Lower leg skin (tissue), 4 donors: ENCODE results near the gene ZDHHC22. TPM values are rescaled to one million over a fixed set of nuclear protein-coding genes. Genes with fewer than 3 reads are reported as not detected.
A peak's percentile ranks its signal among the peaks of the same experiment; 100 is the strongest.

Experiments
- DNase-seq, 2 donors: peaks; one replicate each; pipeline ENCODE4 v3.0.0-alpha.2; 2019; ENCODE audit warnings: low spot score in 2 of 2
- H3K4me3 ChIP-seq: fragments of 200-600 bp; sonication (generic); 2 replicates; pipeline ENCODE4 v1.5.1; 2017; ENCODE audit warnings: mild to moderate bottlenecking, low read depth; ENCODE audit not compliant: poor library complexity, severe bottlenecking
- CTCF ChIP-seq, 3 donors: fragments of 450-650 bp; IDR thresholded peaks; one replicate each; pipeline ENCODE4 v1.5.1; 2016; ENCODE audit warnings: antibody characterized with exemption in 3 of 3, mild to moderate bottlenecking in 3 of 3, moderate library complexity in 2 of 3
- POLR2A ChIP-seq, 2 donors: fragments of 450-650 bp; IDR thresholded peaks; one replicate each; pipeline ENCODE4 v1.6.1; 2016 to 2017; ENCODE audit warnings: antibody characterized with exemption in 2 of 2, mild to moderate bottlenecking in 1 of 2, moderate library complexity in 1 of 2
- WGBS, 2 donors: methylation state at CpG; one replicate each; pipeline ENCODE4 v1.1.5; 2018; 5-methylcytosine and 5-hydroxymethylcytosine counted together
- intact Hi-C: fragments of 100-400 bp; cut with DNase I; formaldehyde crosslinking; loops from one replicate; pipeline ENCODE4 v1.15.0; 2023; ENCODE audit warnings: low total_unique reads
- total RNA-seq, 4 donors: library from RNA; depleted of rRNA; stranded (reverse); fragments of >200 nt; gene quantifications; one replicate each; pipeline ENCODE4 v1.1.0, GENCODE V29; 2016

The ZDHHC22 gene
- total RNA-seq, 4 donors from 2014 or later: not detected

DNA sequence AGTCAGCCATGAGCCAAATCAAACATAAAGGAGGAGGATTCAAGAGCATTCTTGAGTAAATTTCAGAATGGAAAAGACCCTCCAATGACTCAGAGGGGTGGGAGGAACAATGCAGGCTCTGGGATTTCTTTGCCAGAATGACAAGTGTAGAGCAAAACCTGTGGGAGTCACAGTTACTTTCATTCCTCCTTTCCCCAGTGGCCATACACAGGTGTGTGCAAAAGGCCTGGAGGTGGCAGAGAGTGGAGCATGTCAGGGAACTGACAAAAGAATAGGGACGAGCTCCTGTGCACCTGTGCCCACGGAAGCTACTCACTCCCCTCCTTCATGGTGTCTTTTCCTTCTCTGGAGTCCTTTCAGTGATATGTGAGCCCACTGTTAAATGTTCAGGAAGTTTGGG, 52.9 kb downstream of the ZDHHC22 start:
- no peak overlapping the region for H3K4me3 ChIP-seq
- TF ChIP-seq POLR2A (IDR thresholded peaks at IDR 0.05) (no peak), CTCF (IDR thresholded peaks at IDR 0.05) (no peak)
- 54 to 75% methylated on average over 2 of the region's 2 CpGs for WGBS, 2 donors
- no peak for DNase-seq
- intact Hi-C loops: no loop called here

GRCh38 chr14:77088219-77088618, 53.4 kb downstream of the ZDHHC22 start:
- intact Hi-C loops: no loop called here
- WGBS, 2 donors: 34 to 38% methylated on average over 5 of the region's 5 CpGs

DNA sequence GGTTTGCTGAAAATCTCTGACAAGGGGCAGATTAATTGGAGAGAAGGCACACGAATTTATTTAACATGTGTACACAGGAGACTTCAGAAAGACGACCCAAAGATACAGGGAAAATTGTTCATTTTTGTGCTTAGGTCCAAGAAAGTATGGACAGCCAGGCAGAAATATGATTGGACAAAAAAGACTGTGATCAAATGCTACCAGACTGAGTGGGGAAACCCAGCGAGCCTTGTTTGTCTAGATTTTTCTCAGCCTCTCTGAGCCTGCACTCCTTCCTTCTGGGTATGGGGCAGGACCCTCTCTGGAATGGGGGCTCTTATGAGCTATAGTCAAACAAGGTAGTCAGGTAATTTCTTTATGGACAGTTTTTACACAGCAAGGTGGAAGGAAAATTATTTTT, 54.0 kb downstream of the ZDHHC22 start:
- intact Hi-C loops: no loop called here
- DNase-seq: no peak
- no peak overlapping the region for H3K4me3 ChIP-seq
- 58 to 63% methylated on average over 3 of the region's 3 CpGs for WGBS, 2 donors
- TF ChIP-seq CTCF (IDR thresholded peaks at IDR 0.05) (no peak), POLR2A (IDR thresholded peaks at IDR 0.05) (no peak)

More at GRCh38 chr14:77088219-77088618, 53.4 kb downstream of the ZDHHC22 start:
- DNase-seq: peak in 1 of 2 donors; percentile 88
- no peak for TF ChIP-seq CTCF (IDR thresholded peaks at IDR 0.05)
- no peak for TF ChIP-seq POLR2A (IDR thresholded peaks at IDR 0.05)
- no peak overlapping the region for H3K4me3 ChIP-seq

DNA sequence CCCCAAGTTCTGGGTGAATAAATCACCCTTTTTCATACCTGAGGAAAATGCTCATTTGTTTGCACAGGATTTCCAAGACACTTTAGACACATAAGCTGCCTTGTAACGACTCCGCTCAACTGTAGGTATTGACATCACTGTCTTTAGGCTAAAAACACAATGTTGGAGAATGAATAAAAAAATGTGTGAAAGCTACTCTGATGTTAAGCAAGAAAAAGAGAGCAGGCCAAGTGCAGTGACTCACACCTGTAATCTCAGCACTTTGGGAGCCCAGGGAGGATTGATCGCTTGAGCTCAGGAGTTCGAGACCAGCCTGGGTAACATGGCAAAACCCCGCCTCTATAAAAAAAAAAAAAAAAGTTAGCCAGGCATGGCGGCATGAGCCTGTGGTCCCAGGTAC, 54.6 kb downstream of the ZDHHC22 start:
- TF ChIP-seq POLR2A (IDR thresholded peaks at IDR 0.05): no peak
- no peak for TF ChIP-seq CTCF (IDR thresholded peaks at IDR 0.05)
- H3K4me3 ChIP-seq: no peak overlapping the region
- no peak for DNase-seq
- intact Hi-C loops: no loop called here
- WGBS, 2 donors: 71 to 77% methylated on average over 6 of the region's 6 CpGs

DNA sequence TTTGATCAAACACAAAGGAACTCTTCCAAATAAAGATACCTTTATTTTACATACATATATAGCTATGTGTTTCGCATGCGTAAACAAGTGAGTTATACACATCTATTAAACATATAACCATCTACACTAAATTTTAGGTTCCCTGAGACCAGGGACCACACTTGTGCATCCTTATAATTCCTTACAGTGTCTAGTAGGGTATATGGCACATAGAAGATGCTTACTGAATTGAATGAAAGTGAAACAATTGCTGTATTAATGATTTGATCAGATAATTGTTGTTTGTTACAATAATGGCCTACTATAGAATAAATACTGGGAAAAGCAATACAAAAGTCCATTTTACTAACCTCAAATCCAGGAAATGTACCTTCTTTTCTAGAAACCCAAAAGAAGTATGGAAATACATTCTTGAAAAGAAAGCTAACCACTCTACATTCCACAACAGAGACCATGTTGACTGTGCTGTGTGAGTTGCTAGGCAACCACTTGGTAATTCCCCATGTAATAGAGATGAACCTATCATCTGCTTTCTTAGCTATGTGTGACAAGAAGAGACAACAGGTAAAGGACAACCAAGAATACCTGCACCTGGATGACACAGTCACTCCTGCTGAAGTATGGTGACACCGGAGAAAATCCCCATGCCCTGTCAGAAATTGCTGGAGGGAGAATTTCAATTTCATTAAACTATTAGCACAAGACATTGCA, 55.4 kb downstream of the ZDHHC22 start:
- intact Hi-C loops: no loop called here
- no peak for TF ChIP-seq POLR2A (IDR thresholded peaks at IDR 0.05)
- TF ChIP-seq CTCF (IDR thresholded peaks at IDR 0.05): no peak
- H3K4me3 ChIP-seq: no peak overlapping the region
- DNase-seq: no peak
- WGBS, 2 donors: 65 to 75% methylated on average over 3 of the region's 3 CpGs

GRCh38 chr14:77085538-77085937, 56.1 kb downstream of the ZDHHC22 start:
- TF ChIP-seq POLR2A (IDR thresholded peaks at IDR 0.05) (no peak), CTCF (IDR thresholded peaks at IDR 0.05) (no peak)
- 34 to 64% methylated on average over 4 of the region's 4 CpGs for WGBS, 2 donors
- H3K4me3 ChIP-seq: no peak overlapping the region
- intact Hi-C loops: no loop called here
- no peak for DNase-seq
